Measurements from ENCODE around the gene ACOXL. TPM values are rescaled to one million over a fixed set of nuclear protein-coding genes. Genes with fewer than 3 reads are reported as not detected.

The ACOXL gene
- total RNA-seq, 1 donor from 2014 or later, result not detected

- DNase-seq (ENCODE audit: low spot score in 2 of 2) (no peak), FAIRE-seq (no peak)
These were observed 137.4 kb downstream of the ACOXL start for GRCh38 chr2:110869472-110870446.

- no peak for DNase-seq (ENCODE audit: low spot score in 2 of 2)
- no peak for FAIRE-seq
These were observed 138.2 kb downstream of the ACOXL start for GRCh38 chr2:110870545-110870944.

- DNase-seq (ENCODE audit: low spot score in 2 of 2), result no peak
These were observed 139.3 kb downstream of the ACOXL start for GRCh38 chr2:110871637-110872036.

GRCh38 chr2:110872521-110872920 lies 140.1 kb downstream of the ACOXL start:
- DNase-seq (ENCODE audit: low spot score in 2 of 2), result no peak
- no peak for FAIRE-seq

More at GRCh38 chr2:110871637-110872036, 139.3 kb downstream of the ACOXL start:
- FAIRE-seq, result no peak

- FAIRE-seq (no peak), DNase-seq (ENCODE audit: low spot score in 2 of 2) (no peak)
These were observed 140.7 kb downstream of the ACOXL start for GRCh38 chr2:110873056-110873502.

- no peak for DNase-seq (ENCODE audit: low spot score in 2 of 2)
- no peak for FAIRE-seq
These were observed 141.5 kb downstream of the ACOXL start for GRCh38 chr2:110873597-110874452.

- no peak for FAIRE-seq
- no peak for DNase-seq (ENCODE audit: low spot score in 2 of 2)
These were observed 142.3 kb downstream of the ACOXL start for GRCh38 chr2:110874453-110875383.

GRCh38 chr2:110875384-110875725 lies 143.0 kb downstream of the ACOXL start:
- FAIRE-seq, result no peak

GRCh38 chr2:110876167-110876999 lies 144.0 kb downstream of the ACOXL start:
- no peak for DNase-seq (ENCODE audit: low spot score in 2 of 2)
- FAIRE-seq, result no peak

More at GRCh38 chr2:110875384-110875725, 143.0 kb downstream of the ACOXL start:
- no peak for DNase-seq (ENCODE audit: low spot score in 2 of 2)

- no peak for FAIRE-seq
These were observed 144.9 kb downstream of the ACOXL start for GRCh38 chr2:110877031-110877827.

GRCh38 chr2:110878150-110878549 lies 145.8 kb downstream of the ACOXL start:
- no peak for DNase-seq (ENCODE audit: low spot score in 2 of 2)
- FAIRE-seq, result no peak

More at GRCh38 chr2:110877031-110877827, 144.9 kb downstream of the ACOXL start:
- DNase-seq (ENCODE audit: low spot score in 2 of 2), result no peak

GRCh38 chr2:110881908-110882307 lies 149.5 kb downstream of the ACOXL start:
- DNase-seq (ENCODE audit: low spot score in 2 of 2), result no peak
- FAIRE-seq, result no peak

GRCh38 chr2:110883406-110883805 lies 151.0 kb downstream of the ACOXL start:
- FAIRE-seq (no peak), DNase-seq (ENCODE audit: low spot score in 2 of 2) (no peak)

- no peak for FAIRE-seq
- DNase-seq (ENCODE audit: low spot score in 2 of 2), result no peak
These were observed 152.9 kb downstream of the ACOXL start for GRCh38 chr2:110885256-110885655.

GRCh38 chr2:110886826-110887573 lies 154.6 kb downstream of the ACOXL start:
- DNase-seq (ENCODE audit: low spot score in 2 of 2) (no peak), FAIRE-seq (no peak)

- FAIRE-seq, result no peak
- DNase-seq (ENCODE audit: low spot score in 2 of 2), result no peak
These were observed 156.0 kb downstream of the ACOXL start for GRCh38 chr2:110888411-110888810.

- FAIRE-seq, result no peak
- no peak for DNase-seq (ENCODE audit: low spot score in 2 of 2)
These were observed 159.3 kb downstream of the ACOXL start for GRCh38 chr2:110891626-110892025.

GRCh38 chr2:110896226-110896625 lies 163.9 kb downstream of the ACOXL start:
- peak; percentile 6 for FAIRE-seq
- no peak for DNase-seq (ENCODE audit: low spot score in 2 of 2)

Data from frontal cortex (tissue), 4 donors.